ENCODE data around the gene VPS54.

The VPS54 gene

DNA sequence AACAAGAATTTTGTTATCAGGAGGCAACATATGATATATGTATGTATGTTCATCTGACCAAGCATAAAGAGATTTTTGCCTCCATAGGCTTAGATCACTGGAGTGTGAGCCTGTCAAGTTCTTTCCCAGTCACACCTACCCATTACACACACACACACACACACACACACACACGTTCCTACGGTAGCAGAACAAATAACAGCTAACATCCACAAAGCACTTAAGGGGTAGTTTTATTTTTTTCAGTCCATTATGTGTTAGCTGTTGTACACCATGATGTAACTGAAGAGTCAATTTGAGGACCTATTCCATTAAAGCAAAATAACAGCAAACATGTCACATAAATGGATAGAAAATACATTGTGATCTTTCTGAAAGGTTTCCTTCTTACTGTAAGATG is 138.0 kb downstream of the VPS54 start:
- DNase-seq (ENCODE audit: low spot score), result no peak
- in situ Hi-C loops (cut with MboI; ENCODE audit: low sequenced_read_pairs, unreplicated experiment), result no loop called here
- TF ChIP-seq, protein P1, sequence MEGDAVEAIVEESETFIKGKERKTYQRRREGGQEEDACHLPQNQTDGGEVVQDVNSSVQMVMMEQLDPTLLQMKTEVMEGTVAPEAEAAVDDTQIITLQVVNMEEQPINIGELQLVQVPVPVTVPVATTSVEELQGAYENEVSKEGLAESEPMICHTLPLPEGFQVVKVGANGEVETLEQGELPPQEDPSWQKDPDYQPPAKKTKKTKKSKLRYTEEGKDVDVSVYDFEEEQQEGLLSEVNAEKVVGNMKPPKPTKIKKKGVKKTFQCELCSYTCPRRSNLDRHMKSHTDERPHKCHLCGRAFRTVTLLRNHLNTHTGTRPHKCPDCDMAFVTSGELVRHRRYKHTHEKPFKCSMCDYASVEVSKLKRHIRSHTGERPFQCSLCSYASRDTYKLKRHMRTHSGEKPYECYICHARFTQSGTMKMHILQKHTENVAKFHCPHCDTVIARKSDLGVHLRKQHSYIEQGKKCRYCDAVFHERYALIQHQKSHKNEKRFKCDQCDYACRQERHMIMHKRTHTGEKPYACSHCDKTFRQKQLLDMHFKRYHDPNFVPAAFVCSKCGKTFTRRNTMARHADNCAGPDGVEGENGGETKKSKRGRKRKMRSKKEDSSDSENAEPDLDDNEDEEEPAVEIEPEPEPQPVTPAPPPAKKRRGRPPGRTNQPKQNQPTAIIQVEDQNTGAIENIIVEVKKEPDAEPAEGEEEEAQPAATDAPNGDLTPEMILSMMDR (IDR thresholded peaks at IDR 0.05; ENCODE audit: borderline replicate concordance, control extremely low read depth, extremely low read depth, insufficient read depth, missing control alignments), result no peak

DNA sequence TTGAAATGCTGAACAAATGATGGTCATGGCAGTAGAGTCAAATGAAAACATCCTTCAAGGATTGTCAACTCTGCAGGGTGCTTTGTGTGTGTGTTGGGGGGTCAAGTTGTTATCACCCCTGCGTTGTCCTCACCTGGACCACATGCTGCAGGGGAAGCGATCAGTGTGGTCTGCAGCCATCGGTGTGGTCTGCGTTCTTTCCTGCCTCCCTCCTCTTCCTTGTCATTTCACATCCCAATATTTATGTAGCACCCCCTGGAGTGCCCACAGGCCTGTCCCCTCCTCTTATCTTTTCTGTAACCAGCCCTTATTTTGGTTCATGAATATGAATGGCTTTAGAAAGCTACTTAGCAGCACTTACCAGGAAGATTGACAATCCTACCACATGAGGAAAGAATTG is 138.6 kb downstream of the VPS54 start:
- TF ChIP-seq, protein P1 (IDR thresholded peaks at IDR 0.05; ENCODE audit: borderline replicate concordance, control extremely low read depth, extremely low read depth, insufficient read depth, missing control alignments), result no peak
- DNase-seq (ENCODE audit: low spot score), result no peak
- in situ Hi-C loops (cut with MboI; ENCODE audit: low sequenced_read_pairs, unreplicated experiment), result no loop called here

DNA sequence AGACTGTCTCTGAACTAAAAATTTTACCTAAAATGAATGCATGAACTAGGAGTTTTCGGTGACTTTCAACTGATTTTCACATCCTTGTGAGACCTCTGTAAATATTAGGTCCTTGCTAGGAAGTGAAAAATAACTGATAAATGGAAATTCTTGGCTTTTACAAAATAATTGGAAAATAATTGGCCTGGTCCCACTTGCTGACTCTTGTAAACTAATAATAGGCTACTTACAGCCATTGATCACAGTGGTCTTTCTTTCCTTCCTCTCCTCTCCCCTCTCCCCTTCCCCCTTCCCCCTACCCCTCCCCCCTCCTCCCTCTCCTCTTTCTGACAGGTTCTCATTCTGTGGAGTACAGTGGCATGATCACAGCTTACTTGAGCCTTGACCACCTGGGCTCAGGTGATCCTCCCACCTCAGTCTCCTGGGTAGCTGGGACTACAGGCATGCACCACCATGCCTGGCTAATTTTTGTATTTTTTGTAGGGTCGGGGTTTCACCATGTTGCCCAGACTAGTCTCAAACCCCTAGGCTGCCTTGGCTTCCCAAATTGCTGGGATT is 139.3 kb downstream of the VPS54 start:
- DNase-seq (ENCODE audit: low spot score), result no peak
- in situ Hi-C loops (cut with MboI; ENCODE audit: low sequenced_read_pairs, unreplicated experiment), result loop anchor here (10.0 kb wide), 1 partner anchor 195 kb away; no protein-coding TSS in a partner anchor
- TF ChIP-seq, protein P1 (IDR thresholded peaks at IDR 0.05; ENCODE audit: borderline replicate concordance, control extremely low read depth, extremely low read depth, insufficient read depth, missing control alignments), result no peak

DNA sequence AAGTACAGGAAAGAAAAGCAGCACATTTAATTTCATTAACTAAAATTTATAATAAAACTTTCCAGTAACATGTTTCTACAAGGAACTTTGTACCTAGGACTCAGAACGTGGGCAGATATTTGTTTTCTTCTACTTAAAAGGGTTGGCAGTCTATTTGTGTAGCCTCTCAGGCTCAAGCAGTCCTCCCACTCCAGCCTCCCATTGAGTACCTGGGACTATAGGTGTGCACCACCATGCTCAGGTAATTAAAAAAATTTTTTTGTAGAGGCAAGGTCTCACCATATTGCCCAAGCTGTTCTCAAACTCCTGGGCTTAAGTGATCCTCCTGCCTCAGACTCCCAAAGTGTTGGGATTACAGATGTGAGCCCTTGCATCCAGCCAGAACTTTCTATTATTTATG is 140.7 kb downstream of the VPS54 start:
- TF ChIP-seq, protein P1 (IDR thresholded peaks at IDR 0.05; ENCODE audit: borderline replicate concordance, control extremely low read depth, extremely low read depth, insufficient read depth, missing control alignments), result no peak
- DNase-seq (ENCODE audit: low spot score), result no peak
- in situ Hi-C loops (cut with MboI; ENCODE audit: low sequenced_read_pairs, unreplicated experiment), result loop anchor here (10.0 kb wide), 1 partner anchor 194 kb away; no protein-coding TSS in a partner anchor

DNA sequence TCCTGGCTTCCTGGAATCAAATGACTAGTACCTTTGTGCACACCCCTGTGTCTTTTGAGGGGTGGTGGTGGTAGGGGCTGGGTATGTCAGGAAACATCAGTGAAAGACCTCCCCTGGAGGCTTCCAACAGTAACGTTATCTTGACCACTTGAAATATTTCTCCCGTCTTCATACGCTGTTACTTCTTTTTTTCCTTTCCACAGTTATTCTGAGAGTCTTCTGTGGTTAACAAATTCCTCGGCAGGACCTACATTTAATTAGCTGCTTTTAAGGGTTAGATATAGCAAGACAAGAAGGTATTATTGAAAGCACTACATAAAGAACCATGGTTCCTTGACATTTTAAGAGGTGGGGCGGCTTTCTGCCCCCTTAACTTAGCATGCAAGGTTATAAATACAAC is 142.9 kb downstream of the VPS54 start:
- TF ChIP-seq, protein P1 (IDR thresholded peaks at IDR 0.05; ENCODE audit: borderline replicate concordance, control extremely low read depth, extremely low read depth, insufficient read depth, missing control alignments), result no peak
- in situ Hi-C loops (cut with MboI; ENCODE audit: low sequenced_read_pairs, unreplicated experiment), result loop anchor here (10.0 kb wide), 1 partner anchor 192 kb away; no protein-coding TSS in a partner anchor
- DNase-seq (ENCODE audit: low spot score), result no peak

DNA sequence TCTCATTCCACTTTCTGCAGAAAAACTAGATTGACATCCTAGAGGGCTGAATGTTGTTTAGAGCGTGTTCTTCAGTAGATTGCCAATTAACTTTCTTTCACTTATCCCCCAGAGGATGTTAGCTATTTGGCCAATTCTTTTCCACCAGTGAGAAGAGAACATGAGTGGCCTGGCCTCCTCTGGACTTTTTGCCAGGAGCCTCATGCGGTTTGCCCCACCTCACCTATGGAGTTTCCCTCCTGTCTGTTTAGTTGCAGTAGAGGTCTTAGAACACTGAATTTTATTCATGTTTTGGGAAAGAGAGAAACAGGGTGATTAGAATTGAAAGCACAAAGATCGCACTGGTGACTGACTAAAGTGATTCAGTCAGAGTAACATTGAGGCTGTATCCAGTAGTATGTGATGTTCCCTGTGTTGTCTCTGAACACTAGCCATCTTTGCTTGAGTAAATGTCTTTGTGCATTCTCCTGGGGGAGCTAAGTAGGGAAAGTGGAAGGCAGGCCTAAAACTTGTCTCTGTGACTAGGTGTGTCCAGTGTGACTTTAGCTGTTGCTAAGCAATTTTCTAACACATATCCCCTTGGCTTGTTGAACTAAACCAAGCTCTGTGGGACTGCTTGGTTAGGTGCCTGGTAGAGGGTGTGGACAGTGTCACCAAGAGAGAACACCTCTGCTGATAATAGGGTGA is 143.5 kb downstream of the VPS54 start:
- in situ Hi-C loops (cut with MboI; ENCODE audit: low sequenced_read_pairs, unreplicated experiment), result loop anchor here (10.0 kb wide), 1 partner anchor 191 kb away; no protein-coding TSS in a partner anchor
- TF ChIP-seq, protein P1 (IDR thresholded peaks at IDR 0.05; ENCODE audit: borderline replicate concordance, control extremely low read depth, extremely low read depth, insufficient read depth, missing control alignments), result no peak
- DNase-seq (ENCODE audit: low spot score), result no peak
